ENCODE measurements around the gene FAM98A.
A peak's percentile ranks its signal among the peaks of the same experiment; 100 is the strongest.

Gene FAM98A

GRCh38 chr2:33599175-33599942 lies at the start of gene FAM98A:
Gene FAM98A (minus strand): TSS chr2:33599299. CDS start chr2:33599221, 78 bp downstream.
- DNase-seq: peak; percentile 98

- DNase-seq: no peak
These were observed 46.8 kb upstream of the FAM98A start for GRCh38 chr2:33645861-33646260.

- DNase-seq: no peak
These were observed 45.1 kb upstream of the FAM98A start for GRCh38 chr2:33644215-33644614.

- DNase-seq: no peak
These were observed 36.9 kb upstream of the FAM98A start for GRCh38 chr2:33636001-33636400.

- DNase-seq: no peak
These were observed 35.3 kb upstream of the FAM98A start for GRCh38 chr2:33634261-33634910.

- DNase-seq: no peak
These were observed 34.2 kb upstream of the FAM98A start for GRCh38 chr2:33633315-33633714.

GRCh38 chr2:33632831-33633230 lies 33.7 kb upstream of the FAM98A start:
- DNase-seq: peak; percentile 5

- DNase-seq: no peak
These were observed 29.1 kb upstream of the FAM98A start for GRCh38 chr2:33628031-33628827.

- DNase-seq: no peak
These were observed 19.9 kb upstream of the FAM98A start for GRCh38 chr2:33619028-33619427.

- no peak for DNase-seq
These were observed 18.9 kb upstream of the FAM98A start for GRCh38 chr2:33617989-33618388.

GRCh38 chr2:33617401-33617800 lies 18.3 kb upstream of the FAM98A start:
- DNase-seq: no peak

- DNase-seq: no peak
These were observed 17.8 kb upstream of the FAM98A start for GRCh38 chr2:33616873-33617272.

GRCh38 chr2:33614190-33614589 lies 15.1 kb upstream of the FAM98A start:
- DNase-seq: no peak

- DNase-seq: no peak
These were observed 8.8 kb upstream of the FAM98A start for GRCh38 chr2:33607905-33608304.

GRCh38 chr2:33607251-33607721 lies 8.2 kb upstream of the FAM98A start:
- no peak for DNase-seq

- DNase-seq: no peak
These were observed 7.5 kb upstream of the FAM98A start for GRCh38 chr2:33606622-33607021.

GRCh38 chr2:33606100-33606499 lies 7.0 kb upstream of the FAM98A start:
- no peak for DNase-seq

- DNase-seq: no peak
These were observed 6.0 kb upstream of the FAM98A start for GRCh38 chr2:33605056-33605455.

GRCh38 chr2:33603416-33603815 lies 4.3 kb upstream of the FAM98A start:
- DNase-seq: no peak

- DNase-seq: no peak
These were observed 3.2 kb upstream of the FAM98A start for GRCh38 chr2:33602201-33602830.

- DNase-seq: no peak
These were observed 769 bp upstream of the FAM98A start for GRCh38 chr2:33599943-33600192.

- no peak for DNase-seq
These were observed 431 bp downstream of the FAM98A start for GRCh38 chr2:33598561-33599174.

- no peak for DNase-seq
These were observed 2.1 kb downstream of the FAM98A start for GRCh38 chr2:33597026-33597425.

All from NCI-H2171 (cell line).